Heart right ventricle (tissue), 16 donors: ENCODE measurements around the gene MIEF1. TPM values are rescaled to one million over a fixed set of nuclear protein-coding genes. Genes with fewer than 3 reads are reported as not detected.
A peak's percentile ranks its signal among the peaks of the same experiment; 100 is the strongest.

ENCODE experiments used
- ATAC-seq, 8 donors: fragments of 200-7000 bp; cut with Tn5 transposase; one replicate each; pipeline ENCODE4 v1.9.1; 2020; ENCODE audit warnings: mild to moderate bottlenecking in 8 of 8, moderate library complexity in 8 of 8, moderate number of reproducible peaks in 1 of 8
- DNase-seq, 2 donors: peaks; one replicate each; pipeline ENCODE4 v3.0.0-alpha.2; 2020
- H3K27ac ChIP-seq, 10 donors: fragments of 200-600 bp; sonication (generic) in 2 of 10; one replicate each; pipeline versions ENCODE4 v1.5.0 to v1.8.0; 2020 to 2022; ENCODE audit warnings: mild to moderate bottlenecking in 3 of 10
- H3K27me3 ChIP-seq, 7 donors: fragments of 200-600 bp; one replicate each; pipeline ENCODE4 v1.8.0; 2021 to 2022; ENCODE audit warnings: mild to moderate bottlenecking in 2 of 7
- H3K36me3 ChIP-seq, 9 donors: fragments of 200-600 bp; sonication (generic) in 1 of 9; one replicate each; pipeline versions ENCODE4 v1.5.0 to v1.8.0; 2020 to 2022; ENCODE audit warnings: mild to moderate bottlenecking in 2 of 9
- H3K4me1 ChIP-seq, 9 donors: fragments of 200-600 bp; sonication (generic) in 1 of 9; one replicate each; pipeline versions ENCODE4 v1.5.0 to v1.8.0; 2020 to 2022; ENCODE audit warnings: mild to moderate bottlenecking in 4 of 9
- H3K4me3 ChIP-seq, 10 donors: fragments of 200-600 bp; sonication (generic) in 2 of 10; one replicate each; pipeline versions ENCODE4 v1.5.0 to v1.8.0; 2020 to 2022; ENCODE audit warnings: mild to moderate bottlenecking in 7 of 10, moderate library complexity in 2 of 10
- H3K9me3 ChIP-seq, 11 donors: fragments of 200-600 bp in 10 of 11; sonication (generic) in 2 of 11; one replicate each; pipeline versions ENCODE4 v1.5.0 to v1.8.0; 2013 to 2022; ENCODE audit warnings: mild to moderate bottlenecking in 2 of 11, control low read depth in 1 of 11, moderate library complexity in 1 of 11
- WGBS, 2 donors: extraction: QIAGEN DNeasy Blood & Tissue Kit; methylation state at CpG; one replicate each; pipeline ENCODE4 v1.1.7; 2013; ENCODE audit warnings: inconsistent platforms in 1 of 2; 5-methylcytosine and 5-hydroxymethylcytosine counted together
- intact Hi-C, 10 donors: fragments of 100-400 bp; cut with DNase I; formaldehyde crosslinking; loops; one replicate each; pipeline versions ENCODE4 v1.11.1 to v1.14.2; 2022
- polyA plus RNA-seq, 2 donors: library from polyadenylated mRNA; stranded (reverse); fragments of 200-250 nt; gene quantifications; one replicate each; pipeline ENCODE4 v1.2.3, GENCODE V29; 2013
- total RNA-seq, 10 donors: library from RNA; stranded (reverse); fragmentation: NEBNext Ultra II Directional in 3 of 10; extraction: Animal tissue kit (Norgen Biotek cat#: 25700) in 3 of 10; gene quantifications; one replicate each; pipeline versions ENCODE4 v1.2.1 to v1.2.4, GENCODE V29; 2021 to 2023
- TF ChIP-seq, protein P1 (sequence below), 9 donors: fragments of 200-600 bp; sonication (generic) in 2 of 9; IDR thresholded peaks; one replicate each; pipeline versions ENCODE4 v1.5.0 to v1.8.0; 2021 to 2022; ENCODE audit warnings: antibody characterized with exemption in 9 of 9, mild to moderate bottlenecking in 5 of 9, moderate library complexity in 1 of 9
- donor health status: Arrhythmogenic right ventricular cardiomyopathy.
- donor health status: ischemic (EF 13 %, LVEDD 7.1; RV severe dilation, severe dysfunction).
- donor health status: healthy with polysubstance abuse.
- donor health status: DM: no; HTN: yes; CAD: no.
- donor health status: DM: no; HTN: no; CAD: no.
- donor health status: ischemic (EF 25% LVEDD 6.9; RV normal size, moderate dysfunction).
- donor health status: ischemic (EF 25% LVEDD 5.7; RV mildly dilated, moderate dysfunction).
- donor health status: healthy.
- donor health status: DM: yes; HTN: yes; CAD: no.
- donor health status: Ischemic cardiomyopathy.
- donor health status: ischemic (EF 35%, LVEDD 5.7; RV mildly dilated, moderate dysfunction).
- donor health status: nonischemic (EF 11% LVEDD 7.7; RV severe dilation, severe dysfunction).
- donor health status: DM: yes; HTN: yes; CAD: no.
- donor health status: PGD.
- donor health status: ischemic (EF 29% LVEDD 5.4; RV normal size, mild dysfunction).
- donor health status: nonischemic (EF 23%, LVEDD 6.1; RV moderate dilation, normal function).

The MIEF1 gene
- total and polyA plus RNA-seq, 12 donors, result 7.0 to 35.8 (median 17.0) TPM

DNA sequence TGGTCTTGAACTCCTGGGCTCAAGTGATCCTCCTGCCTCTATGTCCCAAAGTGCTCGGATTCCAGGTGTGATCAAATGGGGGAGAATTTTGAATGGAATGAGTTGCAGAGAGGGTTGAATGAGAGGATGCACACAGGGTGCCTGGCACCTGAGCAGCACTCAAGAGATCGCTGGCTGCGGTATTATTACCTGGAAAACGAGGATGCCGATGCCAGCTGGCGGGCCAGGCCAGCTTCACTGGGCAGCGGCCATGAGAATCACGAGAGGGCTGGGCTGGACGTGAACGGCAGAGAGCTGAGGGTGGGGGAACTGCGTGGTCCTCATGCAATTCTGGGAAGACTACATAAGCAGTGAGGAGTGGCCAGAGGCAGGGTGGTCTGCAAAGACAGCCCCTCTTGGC, 42.4 kb upstream of the MIEF1 start:
- Histone ChIP-seq H3K27me3 (peaks cover 0 to 36% (median 8%) of the 10 kb centered on the region in 7 donors), H3K4me1 (peaks cover 2 to 55% (median 33%) of the 10 kb centered on the region in 9 donors)
- 82 to 87% methylated on average over 11 of the region's 11 CpGs for WGBS, 2 donors

GRCh38 chr22:39462443-39463221, 39.5 kb upstream of the MIEF1 start:
- ATAC-seq, result peak; percentile 44 to 87 (median 76)
- WGBS, 2 donors, result 51 to 65% methylated on average over 13 of the region's 13 CpGs
- TF ChIP-seq, protein P1, sequence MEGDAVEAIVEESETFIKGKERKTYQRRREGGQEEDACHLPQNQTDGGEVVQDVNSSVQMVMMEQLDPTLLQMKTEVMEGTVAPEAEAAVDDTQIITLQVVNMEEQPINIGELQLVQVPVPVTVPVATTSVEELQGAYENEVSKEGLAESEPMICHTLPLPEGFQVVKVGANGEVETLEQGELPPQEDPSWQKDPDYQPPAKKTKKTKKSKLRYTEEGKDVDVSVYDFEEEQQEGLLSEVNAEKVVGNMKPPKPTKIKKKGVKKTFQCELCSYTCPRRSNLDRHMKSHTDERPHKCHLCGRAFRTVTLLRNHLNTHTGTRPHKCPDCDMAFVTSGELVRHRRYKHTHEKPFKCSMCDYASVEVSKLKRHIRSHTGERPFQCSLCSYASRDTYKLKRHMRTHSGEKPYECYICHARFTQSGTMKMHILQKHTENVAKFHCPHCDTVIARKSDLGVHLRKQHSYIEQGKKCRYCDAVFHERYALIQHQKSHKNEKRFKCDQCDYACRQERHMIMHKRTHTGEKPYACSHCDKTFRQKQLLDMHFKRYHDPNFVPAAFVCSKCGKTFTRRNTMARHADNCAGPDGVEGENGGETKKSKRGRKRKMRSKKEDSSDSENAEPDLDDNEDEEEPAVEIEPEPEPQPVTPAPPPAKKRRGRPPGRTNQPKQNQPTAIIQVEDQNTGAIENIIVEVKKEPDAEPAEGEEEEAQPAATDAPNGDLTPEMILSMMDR (IDR thresholded peaks at IDR 0.05), result peak in 6 of 9 donors; percentile 16 to 59 (median 36)

More for the DNA sequence above, 42.4 kb upstream of the MIEF1 start:
- no peak for ATAC-seq
- TF ChIP-seq, protein P1 (IDR thresholded peaks at IDR 0.05), result no peak
- Histone ChIP-seq H3K4me3 (no peak overlapping the region), H3K9me3 (no peaks in the 10 kb centered on the region), H3K27ac (peak overlapping the region in 3 of 10 donors; percentile 9 to 89 (median 17)), H3K36me3 (no peaks in the 10 kb centered on the region)
- DNase-seq, result no peak
- intact Hi-C loops, result loop anchor here in 1 of 10 donors (5.0 kb wide), 1 partner anchor 58 kb away; no protein-coding TSS in a partner anchor

DNA sequence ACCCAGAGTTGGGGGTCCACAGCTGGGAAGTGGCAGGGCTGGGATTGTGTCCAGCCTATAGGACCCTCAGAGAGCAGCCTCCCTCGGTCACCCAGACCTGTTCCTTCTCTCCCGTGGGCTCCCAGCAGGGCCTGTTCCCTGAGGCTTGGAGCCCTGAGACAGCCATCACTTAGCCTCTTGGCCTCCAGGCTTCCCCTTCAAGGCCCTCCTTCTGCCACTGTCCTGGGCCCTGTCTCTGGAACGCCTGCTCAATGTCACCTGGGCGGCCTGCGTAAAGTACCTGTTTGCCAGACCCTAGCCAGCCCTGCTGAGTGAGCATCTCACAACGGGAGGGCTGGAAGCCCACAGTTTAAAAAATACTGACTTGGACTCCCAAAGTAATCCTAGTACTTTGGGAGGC, 38.8 kb upstream of the MIEF1 start:
- no peak overlapping the region for H3K4me3 ChIP-seq
- peaks cover 0 to 14% (median 4%) of the 10 kb centered on the region in 7 donors for H3K27me3 ChIP-seq
- TF ChIP-seq, protein P1 (IDR thresholded peaks at IDR 0.05), result no peak
- no peaks in the 10 kb centered on the region for H3K36me3 ChIP-seq
- ATAC-seq (no peak), DNase-seq (no peak)
- intact Hi-C loops, result loop anchor here in 2 of 10 donors (2.0 to 5.0 kb wide), 2 partner anchors 54 to 58 kb away; partner anchors contain the start of gene ATF4 (in 1 of the 2)
- no peaks in the 10 kb centered on the region for H3K9me3 ChIP-seq
- 84 to 92% methylated on average over 6 of the region's 6 CpGs for WGBS, 2 donors
- peak overlapping the region; percentile 61 to 89 (median 78) for H3K27ac ChIP-seq
- peaks cover 10 to 84% (median 46%) of the 10 kb centered on the region in 9 donors for H3K4me1 ChIP-seq

More at GRCh38 chr22:39462443-39463221, 39.5 kb upstream of the MIEF1 start:
- Histone ChIP-seq H3K9me3 (no peaks in the 10 kb centered on the region), H3K4me3 (no peak overlapping the region), H3K4me1 (peaks cover 10 to 83% (median 49%) of the 10 kb centered on the region in 9 donors), H3K27me3 (peaks cover 0 to 20% (median 8%) of the 10 kb centered on the region in 7 donors), H3K27ac (peak overlapping the region; percentile 61 to 89 (median 78)), H3K36me3 (no peaks in the 10 kb centered on the region)
- intact Hi-C loops, result loop anchor here in 2 of 10 donors (2.0 to 5.0 kb wide), 2 partner anchors 55 to 58 kb away; partner anchors contain the start of gene ATF4 (in 1 of the 2)
- DNase-seq, result peak; percentile 73 to 74

- intact Hi-C loops, result loop anchor here in 2 of 10 donors (2.0 to 5.0 kb wide), 2 partner anchors 53 to 57 kb away; partner anchors contain the start of gene ATF4 (in 1 of the 2)
Observed at GRCh38 chr22:39463931-39464390, 38.1 kb upstream of the MIEF1 start.

More at GRCh38 chr22:39463931-39464390, 38.1 kb upstream of the MIEF1 start:
- peak overlapping the region in 7 of 10 donors; percentile 45 to 89 (median 79) for H3K27ac ChIP-seq
- DNase-seq (peak in 1 of 2 donors; percentile 43), ATAC-seq (peak in 4 of 8 donors; percentile 28 to 74 (median 49))
- peaks cover 10 to 83% (median 46%) of the 10 kb centered on the region in 9 donors for H3K4me1 ChIP-seq
- peaks cover 0 to 7% (median 0%) of the 10 kb centered on the region in 7 donors for H3K27me3 ChIP-seq
- H3K9me3 ChIP-seq, result no peaks in the 10 kb centered on the region
- 76 to 85% methylated on average over 10 of the region's 10 CpGs for WGBS, 2 donors
- no peaks in the 10 kb centered on the region for H3K36me3 ChIP-seq
- H3K4me3 ChIP-seq, result no peak overlapping the region
- TF ChIP-seq, protein P1 (IDR thresholded peaks at IDR 0.05), result no peak
